Mesenchymal stem cell (in vitro differentiated cells and primary cell): Measurements from ENCODE around the gene KCNK15.
A peak's percentile ranks its signal among the peaks of the same experiment; 100 is the strongest.

Experiments
- DNase-seq: peaks from one replicate; pipeline ENCODE4 v3.0.0-alpha.2; 2013
- H2AFZ ChIP-seq: one replicate; pipeline ENCODE4 v1.6.1; 2013; ENCODE audit warnings: low read depth, mild to moderate bottlenecking, control low read depth, inconsistent platforms, low read length, moderate library complexity
- H2AK5ac ChIP-seq: 2 replicates; pipeline ENCODE4 v1.6.1; 2013; ENCODE audit warnings: low read length, moderate library complexity, mild to moderate bottlenecking, inconsistent platforms; ENCODE audit not compliant: severe bottlenecking
- H2BK120ac ChIP-seq: one replicate; pipeline ENCODE4 v1.6.1; 2013; ENCODE audit warnings: low read depth, mild to moderate bottlenecking, inconsistent platforms, low read length, moderate library complexity
- H2BK12ac ChIP-seq, 2 experiments: one replicate each; pipeline ENCODE4 v1.6.1; 2013; ENCODE audit warnings: inconsistent platforms in 2 of 2, low read length in 2 of 2, mild to moderate bottlenecking in 2 of 2, moderate library complexity in 2 of 2, control low read depth in 1 of 2
- H2BK15ac ChIP-seq: one replicate; pipeline ENCODE4 v1.6.1; 2013; ENCODE audit warnings: mild to moderate bottlenecking, low read depth, inconsistent platforms; ENCODE audit not compliant: poor library complexity, severe bottlenecking
- H2BK5ac ChIP-seq: 2 replicates; pipeline ENCODE4 v1.6.1; 2013; ENCODE audit warnings: low read depth, mild to moderate bottlenecking, low read length, control low read depth, inconsistent platforms; ENCODE audit not compliant: poor library complexity, severe bottlenecking
- H3K14ac ChIP-seq, 2 experiments: one replicate each; pipeline ENCODE4 v1.6.1; 2013; ENCODE audit warnings: inconsistent platforms in 2 of 2, low read length in 2 of 2, control low read depth in 1 of 2, mild to moderate bottlenecking in 1 of 2, moderate library complexity in 1 of 2
- H3K18ac ChIP-seq, 2 experiments: one replicate each; pipeline ENCODE4 v1.6.1; 2013; ENCODE audit warnings: inconsistent platforms in 2 of 2, low read length in 2 of 2, control low read depth in 1 of 2, low read depth in 1 of 2, mild to moderate bottlenecking in 1 of 2
- H3K23ac ChIP-seq, 2 experiments: one replicate each; pipeline ENCODE4 v1.6.1; 2013; ENCODE audit warnings: inconsistent platforms in 2 of 2, low read length in 2 of 2, mild to moderate bottlenecking in 2 of 2, moderate library complexity in 2 of 2, control low read depth in 1 of 2
- H3K27ac ChIP-seq: 2 replicates; pipeline ENCODE4 v1.5.1; 2013; ENCODE audit warnings: mild to moderate bottlenecking, moderate library complexity, low read length, control low read depth, inconsistent platforms; ENCODE audit not compliant: poor library complexity, severe bottlenecking
- H3K27me3 ChIP-seq, 2 experiments: 2 replicates each; pipeline versions ENCODE4 v1.6.1 to v1.7.0; 2013; ENCODE audit warnings: low read length in 2 of 2, mild to moderate bottlenecking in 2 of 2, moderate library complexity in 2 of 2, control low read depth in 1 of 2, inconsistent platforms in 1 of 2; ENCODE audit not compliant: control insufficient read depth in 1 of 2, insufficient read depth in 1 of 2
- H3K36me3 ChIP-seq, 2 experiments: 2 replicates each; pipeline versions ENCODE4 v1.6.1 to v1.7.0; 2013; ENCODE audit warnings: low read length in 2 of 2, control low read depth in 1 of 2, inconsistent platforms in 1 of 2, low read depth in 1 of 2, mild to moderate bottlenecking in 1 of 2; ENCODE audit not compliant: insufficient read depth in 2 of 2, control insufficient read depth in 1 of 2
- H3K4ac ChIP-seq, 2 experiments: one replicate each; pipeline ENCODE4 v1.6.1; 2013; ENCODE audit warnings: inconsistent platforms in 2 of 2, low read length in 2 of 2, mild to moderate bottlenecking in 2 of 2, moderate library complexity in 2 of 2, control low read depth in 1 of 2, low read depth in 1 of 2
- H3K4me1 ChIP-seq: 2 replicates; pipeline ENCODE4 v1.6.1; 2013; ENCODE audit warnings: low read depth, low read length, control low read depth; ENCODE audit not compliant: control insufficient read depth, insufficient read depth
- H3K4me2 ChIP-seq: 2 replicates; pipeline ENCODE4 v1.6.1; 2013; ENCODE audit warnings: low read length, mild to moderate bottlenecking, inconsistent platforms; ENCODE audit not compliant: poor library complexity, severe bottlenecking
- H3K4me3 ChIP-seq, 2 experiments: 2 replicates each; pipeline versions ENCODE4 v1.5.1 to v1.7.0; 2013; ENCODE audit warnings: low read length in 2 of 2, mild to moderate bottlenecking in 2 of 2, control low read depth in 1 of 2, low read depth in 1 of 2; ENCODE audit not compliant: insufficient read depth in 1 of 2
- H3K79me1 ChIP-seq: replicated peaks from 2 replicates; pipeline ENCODE4 v1.6.1; 2013; ENCODE audit warnings: mild to moderate bottlenecking, control low read depth, low read length, inconsistent platforms; ENCODE audit not compliant: poor library complexity, severe bottlenecking
- H3K9ac ChIP-seq: 2 replicates; pipeline ENCODE4 v1.7.0; 2013; ENCODE audit warnings: mild to moderate bottlenecking, low read length, moderate library complexity
- H3K9me3 ChIP-seq: 2 replicates; pipeline ENCODE4 v1.7.0; 2013; ENCODE audit warnings: mild to moderate bottlenecking, low read length; ENCODE audit not compliant: control insufficient read depth
- H4K8ac ChIP-seq: one replicate; pipeline ENCODE4 v1.6.1; 2013; ENCODE audit warnings: inconsistent platforms, mild to moderate bottlenecking, low read length, moderate library complexity
- H4K91ac ChIP-seq: one replicate; pipeline ENCODE4 v1.6.1; 2013; ENCODE audit warnings: mild to moderate bottlenecking, low read length, inconsistent platforms
- WGBS: methylation state at CpG from one replicate; pipeline ENCODE4 v1.1.7; 2013; ENCODE audit warnings: mixed read lengths; 5-methylcytosine and 5-hydroxymethylcytosine counted together

Gene KCNK15

DNA sequence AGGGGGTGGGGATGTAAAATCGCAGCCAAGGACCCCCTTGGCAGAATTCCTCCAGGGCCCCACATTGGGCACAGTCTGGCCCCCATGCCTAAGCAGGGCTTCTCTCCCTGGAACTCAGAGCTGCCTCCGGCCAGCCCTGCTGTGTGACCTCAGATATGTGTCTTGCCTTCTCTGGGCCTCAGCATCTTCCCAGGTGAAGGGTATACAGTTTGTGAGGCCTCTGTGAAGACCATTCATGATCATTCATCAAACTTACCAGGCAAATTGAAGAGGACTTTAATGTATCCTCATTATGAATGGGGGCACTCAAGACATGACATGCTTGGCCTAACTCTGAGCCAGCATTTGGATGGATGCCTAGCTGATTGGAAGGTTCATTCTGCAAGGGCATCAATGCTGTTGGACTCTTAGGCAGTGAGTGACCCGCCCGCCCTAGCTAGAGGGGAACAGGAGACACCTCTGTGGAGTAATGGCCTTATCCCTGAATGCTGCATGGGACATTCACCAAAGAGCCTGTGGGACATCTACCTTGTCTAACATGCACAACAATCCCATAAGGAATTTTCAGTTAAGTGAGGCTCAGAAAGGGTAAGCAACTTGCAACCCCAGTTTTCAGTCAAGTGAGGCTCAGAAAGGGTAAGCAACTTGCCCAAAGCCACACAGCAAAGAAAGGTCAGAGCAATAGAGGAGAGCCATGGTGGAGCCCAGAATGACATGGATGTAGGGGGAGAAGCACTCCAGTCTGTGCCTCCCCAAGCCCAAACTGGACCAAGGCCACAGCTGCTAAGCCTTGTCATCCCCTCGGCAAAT, 30.0 kb upstream of the KCNK15 start:
- Histone ChIP-seq H3K23ac (no peak overlapping the region), H2BK12ac (peak overlapping the region; percentile 25 to 59), H3K4me1 (peaks cover 20% of the 10 kb centered on the region), H3K4me2 (no peak overlapping the region), H3K27me3 (no peaks in the 10 kb centered on the region), H2AK5ac (peak overlapping the region; percentile 16), H2BK15ac (no peak overlapping the region), H4K91ac (no peak overlapping the region), H4K8ac (no peak overlapping the region), H2BK120ac (no peak overlapping the region), H2BK5ac (no peak overlapping the region), H3K36me3 (peaks cover 0 to 38% of the 10 kb centered on the region in 2 experiments), H3K27ac (no peak overlapping the region), H3K14ac (peak overlapping the region in 1 of 2 experiments; percentile 58), H3K4me3 (peak overlapping the region in 1 of 2 experiments; percentile 85), H3K9me3 (no peaks in the 10 kb centered on the region), H3K18ac (no peak overlapping the region), H3K9ac (peak overlapping the region; percentile 87), H2AFZ (no peak overlapping the region), H3K4ac (no peak overlapping the region), H3K79me1 (no peaks in the 10 kb centered on the region)
- no peak for DNase-seq
- 91% methylated on average over 4 of the region's 5 CpGs for WGBS

DNA sequence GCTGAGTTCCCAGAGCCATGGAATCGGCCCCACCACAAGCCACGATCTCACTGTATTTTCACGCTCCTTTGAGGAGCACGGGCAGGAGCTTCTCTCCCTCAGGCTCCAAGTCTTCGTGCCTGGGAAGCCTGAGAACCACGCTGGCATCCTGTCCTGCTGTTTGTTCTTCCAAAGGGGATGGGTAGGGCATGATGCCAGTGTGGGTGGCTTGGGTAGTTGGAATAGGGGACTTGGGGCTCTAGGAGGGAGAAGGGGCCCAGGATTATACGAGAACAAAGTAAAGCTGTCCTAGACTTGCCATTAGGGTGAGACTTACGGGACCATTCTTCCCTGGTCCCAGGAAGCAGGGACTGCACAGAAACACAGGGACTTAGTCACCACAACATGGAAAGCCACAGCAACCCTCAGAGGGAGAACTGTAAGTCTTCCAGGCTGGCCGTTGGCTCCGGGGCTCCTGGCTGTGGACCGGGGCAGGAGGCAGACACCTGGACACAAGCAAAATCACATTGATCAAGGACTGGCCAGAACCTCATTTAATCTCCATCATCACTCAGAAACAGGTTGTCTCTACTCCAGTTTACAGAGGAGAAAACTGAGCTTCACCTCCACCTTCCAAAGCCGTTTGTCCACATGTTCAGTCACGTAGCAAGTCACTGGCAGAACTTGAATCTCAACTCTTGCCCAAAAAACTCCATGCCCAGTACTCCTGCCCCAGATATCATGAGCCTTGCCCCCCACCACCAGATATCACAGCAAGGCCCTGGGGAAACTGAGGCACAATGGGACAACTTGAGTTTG, 29.2 kb upstream of the KCNK15 start:
- H2BK5ac ChIP-seq, result no peak overlapping the region
- no peak overlapping the region for H4K91ac ChIP-seq
- H2BK120ac ChIP-seq, result no peak overlapping the region
- peak overlapping the region in 1 of 2 experiments; percentile 27 for H3K14ac ChIP-seq
- no peak overlapping the region for H3K23ac ChIP-seq
- no peak overlapping the region for H3K27ac ChIP-seq
- peaks cover 23% of the 10 kb centered on the region for H3K4me1 ChIP-seq
- H3K18ac ChIP-seq, result no peak overlapping the region
- no peaks in the 10 kb centered on the region for H3K79me1 ChIP-seq
- H3K9me3 ChIP-seq, result no peaks in the 10 kb centered on the region
- H3K4me3 ChIP-seq, result peak overlapping the region in 1 of 2 experiments; percentile 85
- H3K4ac ChIP-seq, result no peak overlapping the region
- peak overlapping the region in 1 of 2 experiments; percentile 61 for H2BK12ac ChIP-seq
- no peak for DNase-seq
- H3K36me3 ChIP-seq, result peaks cover 0 to 42% of the 10 kb centered on the region in 2 experiments
- H2BK15ac ChIP-seq, result peak overlapping the region; percentile 15
- no peak overlapping the region for H2AFZ ChIP-seq
- H4K8ac ChIP-seq, result no peak overlapping the region
- no peaks in the 10 kb centered on the region for H3K27me3 ChIP-seq
- H2AK5ac ChIP-seq, result no peak overlapping the region
- WGBS, result 92% methylated on average over 13 of the region's 13 CpGs
- peak overlapping the region; percentile 87 for H3K9ac ChIP-seq
- no peak overlapping the region for H3K4me2 ChIP-seq

DNA sequence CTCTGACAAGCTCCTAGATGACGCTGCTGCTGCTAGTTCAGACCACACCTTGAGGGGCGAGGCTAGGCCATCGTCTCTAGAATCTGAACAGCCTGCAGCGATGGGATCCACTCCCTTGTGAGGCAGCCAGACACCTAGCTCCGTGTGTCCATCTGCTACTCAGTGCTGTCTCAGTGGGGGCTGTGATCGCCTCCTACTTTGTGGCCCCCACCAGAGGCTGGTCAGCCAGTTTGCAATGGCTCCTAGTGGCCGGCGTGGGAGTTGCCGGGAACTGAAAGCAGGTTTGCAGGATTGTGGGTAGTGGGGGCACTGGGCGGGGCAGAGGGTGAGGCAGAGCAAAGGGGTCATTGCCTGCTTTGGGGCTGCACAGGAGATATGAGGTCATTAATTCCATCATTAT, 27.7 kb upstream of the KCNK15 start:
- no peak overlapping the region for H3K4ac ChIP-seq
- H3K23ac ChIP-seq, result no peak overlapping the region
- peak overlapping the region; percentile 87 for H3K9ac ChIP-seq
- H2BK5ac ChIP-seq, result no peak overlapping the region
- H2AFZ ChIP-seq, result no peak overlapping the region
- H3K27ac ChIP-seq, result no peak overlapping the region
- DNase-seq, result no peak
- H3K79me1 ChIP-seq, result no peaks in the 10 kb centered on the region
- H4K91ac ChIP-seq, result no peak overlapping the region
- H2BK120ac ChIP-seq, result no peak overlapping the region
- peaks cover 0 to 57% of the 10 kb centered on the region in 2 experiments for H3K36me3 ChIP-seq
- no peak overlapping the region for H2AK5ac ChIP-seq
- H3K9me3 ChIP-seq, result no peaks in the 10 kb centered on the region
- H4K8ac ChIP-seq, result no peak overlapping the region
- peak overlapping the region in 1 of 2 experiments; percentile 85 for H3K4me3 ChIP-seq
- H3K27me3 ChIP-seq, result no peaks in the 10 kb centered on the region
- H2BK12ac ChIP-seq, result no peak overlapping the region
- no peak overlapping the region for H3K14ac ChIP-seq
- no peak overlapping the region for H2BK15ac ChIP-seq
- no peak overlapping the region for H3K18ac ChIP-seq
- no peak overlapping the region for H3K4me2 ChIP-seq
- H3K4me1 ChIP-seq, result peaks cover 23% of the 10 kb centered on the region
- 71% methylated on average over 8 of the region's 10 CpGs for WGBS

DNA sequence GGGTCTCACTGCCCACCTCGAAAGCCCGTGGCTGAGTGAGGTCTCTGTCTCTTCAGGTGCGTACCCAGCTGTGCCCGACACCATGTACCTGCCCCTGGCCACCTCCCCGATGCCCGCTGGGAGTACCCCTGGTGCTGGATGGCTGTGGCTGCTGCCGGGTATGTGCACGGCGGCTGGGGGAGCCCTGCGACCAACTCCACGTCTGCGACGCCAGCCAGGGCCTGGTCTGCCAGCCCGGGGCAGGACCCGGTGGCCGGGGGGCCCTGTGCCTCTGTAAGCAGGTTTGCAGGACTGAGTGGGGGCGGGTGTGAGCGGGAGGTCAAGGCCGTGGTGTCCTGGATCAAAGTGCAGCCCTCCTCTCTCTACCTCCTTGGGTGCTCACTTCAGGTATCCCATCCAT, 25.8 kb upstream of the KCNK15 start:
- no peaks in the 10 kb centered on the region for H3K27me3 ChIP-seq
- no peak overlapping the region for H3K4me2 ChIP-seq
- no peak overlapping the region for H3K23ac ChIP-seq
- H3K36me3 ChIP-seq, result peaks cover 0 to 75% of the 10 kb centered on the region in 2 experiments
- H3K4me3 ChIP-seq, result peak overlapping the region; percentile 30 to 85
- H2BK5ac ChIP-seq, result no peak overlapping the region
- peak overlapping the region; percentile 71 for H2AK5ac ChIP-seq
- no peak overlapping the region for H2BK15ac ChIP-seq
- 93% methylated on average over 18 of the region's 19 CpGs for WGBS
- H4K8ac ChIP-seq, result no peak overlapping the region
- H2AFZ ChIP-seq, result no peak overlapping the region
- no peaks in the 10 kb centered on the region for H3K79me1 ChIP-seq
- no peak overlapping the region for H3K14ac ChIP-seq
- H2BK12ac ChIP-seq, result peak overlapping the region in 1 of 2 experiments; percentile 17
- H3K27ac ChIP-seq, result no peak overlapping the region
- no peak for DNase-seq
- peak overlapping the region; percentile 73 for H4K91ac ChIP-seq
- H3K9ac ChIP-seq, result peak overlapping the region; percentile 87
- peak overlapping the region in 1 of 2 experiments; percentile 51 for H3K4ac ChIP-seq
- H3K9me3 ChIP-seq, result no peaks in the 10 kb centered on the region
- H3K18ac ChIP-seq, result no peak overlapping the region
- no peak overlapping the region for H2BK120ac ChIP-seq
- peaks cover 18% of the 10 kb centered on the region for H3K4me1 ChIP-seq
